GM18861 (cell line): ENCODE measurements around the gene CGB5.

Source experiments
- ATAC-seq: cut with Tn5 transposase; IDR thresholded peaks from one replicate; pipeline ENCODE4 v1.9.1; 2021; ENCODE audit not compliant: unreplicated experiment

The CGB5 gene

DNA sequence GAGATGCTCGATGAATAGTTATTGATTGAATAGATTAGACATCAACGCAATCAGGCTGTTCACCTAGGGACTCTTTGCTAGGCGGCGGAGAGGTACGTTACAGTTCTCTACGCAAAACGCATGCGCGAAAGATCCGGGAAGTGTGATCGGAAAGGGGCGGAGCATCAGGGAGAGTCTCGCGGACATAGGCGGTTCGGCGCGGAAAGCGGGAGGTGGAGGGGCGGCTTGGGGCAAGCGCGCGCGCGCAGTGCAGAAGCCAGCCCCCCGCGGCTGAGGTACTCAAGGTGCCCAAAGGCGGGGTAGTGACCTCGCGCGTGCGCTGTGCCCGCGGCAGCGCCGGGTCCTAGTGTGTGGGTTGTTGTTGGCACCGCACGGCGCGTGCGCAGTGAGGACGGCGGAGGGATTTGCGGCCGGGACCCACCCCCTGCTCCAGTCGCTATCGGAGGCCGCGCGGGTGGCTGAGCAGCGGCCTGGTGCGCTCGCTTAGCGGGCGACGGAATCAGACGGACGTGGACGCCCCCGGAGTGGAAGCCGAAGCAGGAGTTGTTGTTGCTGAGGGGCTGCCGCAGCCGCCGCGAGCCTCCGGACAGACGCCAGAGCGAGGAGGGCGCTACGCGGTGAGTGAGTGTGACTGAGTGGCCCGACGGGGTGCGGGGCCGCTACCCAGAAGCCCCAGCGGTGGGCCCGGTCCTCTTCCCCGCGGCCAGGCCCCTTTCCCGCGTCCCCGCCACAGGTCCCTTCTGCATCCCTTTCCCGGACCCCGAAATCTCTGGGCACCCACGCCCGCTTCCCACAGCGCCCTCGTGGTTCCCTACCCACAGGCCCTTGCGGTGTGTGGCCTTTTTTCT lies 41.6 kb downstream of the CGB5 start, which contains the start of gene SNRNP70:
Gene SNRNP70, plus strand, starts transcription at position 432 of the 848 bp plus-strand sequence. CDS start 964 bp downstream, outside the sequence.
- peak; percentile 85 for ATAC-seq

- ATAC-seq = no peak
Measured at GRCh38 chr19:49085868-49086232, 42.2 kb downstream of the CGB5 start.

DNA sequence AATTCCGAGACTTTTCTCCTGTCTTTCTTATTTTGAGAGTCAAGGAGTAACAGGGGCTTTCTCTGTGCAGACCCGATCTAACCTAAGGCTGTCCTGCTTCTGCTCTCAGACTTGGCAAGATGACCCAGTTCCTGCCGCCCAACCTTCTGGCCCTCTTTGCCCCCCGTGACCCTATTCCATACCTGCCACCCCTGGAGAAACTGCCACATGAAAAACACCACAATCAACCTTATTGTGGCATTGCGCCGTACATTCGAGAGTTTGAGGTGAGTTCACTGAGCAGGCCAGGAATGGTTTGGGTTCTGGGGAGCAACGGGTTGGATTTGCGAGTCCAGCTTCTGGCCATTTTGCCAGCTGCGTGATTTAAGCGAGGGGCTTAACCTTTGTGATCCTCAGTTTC lies 42.6 kb downstream of the CGB5 start:
- no peak for ATAC-seq

- no peak for ATAC-seq
Measured at GRCh38 chr19:49091391-49092038, 47.9 kb downstream of the CGB5 start.

- no peak for ATAC-seq
Measured at GRCh38 chr19:49092686-49093085, 49.0 kb downstream of the CGB5 start.
